Neuronal stem cell (in vitro differentiated cells): Measurements from ENCODE around the gene MRM2.
A peak's percentile ranks its signal among the peaks of the same experiment; 100 is the strongest.

ENCODE experiments used
- DNase-seq: peaks from one replicate; pipeline ENCODE4 v3.0.0-alpha.2; 2013; ENCODE audit warnings: low spot score
- H2AFZ ChIP-seq: one replicate; pipeline ENCODE4 v1.6.1; 2013; ENCODE audit warnings: mild to moderate bottlenecking, low read length, inconsistent platforms
- H2AK5ac ChIP-seq: 2 replicates; pipeline ENCODE4 v1.6.1; 2013; ENCODE audit warnings: low read depth, mild to moderate bottlenecking, inconsistent platforms, low read length, moderate library complexity, mixed read lengths
- H2BK120ac ChIP-seq: 2 replicates; pipeline ENCODE4 v1.6.1; 2013; ENCODE audit warnings: low read depth, mild to moderate bottlenecking, inconsistent platforms, low read length, moderate library complexity, mixed read lengths
- H2BK12ac ChIP-seq: one replicate; pipeline ENCODE4 v1.6.1; 2013; ENCODE audit warnings: low read length, inconsistent platforms
- H2BK15ac ChIP-seq: 2 replicates; pipeline ENCODE4 v1.6.1; 2013; ENCODE audit warnings: mild to moderate bottlenecking, low read length, inconsistent platforms, mixed read lengths
- H2BK5ac ChIP-seq: one replicate; pipeline ENCODE4 v1.6.1; 2013; ENCODE audit warnings: inconsistent platforms, mild to moderate bottlenecking, low read length, moderate library complexity
- H3K14ac ChIP-seq: one replicate; pipeline ENCODE4 v1.6.1; 2013; ENCODE audit warnings: low read length, inconsistent platforms
- H3K18ac ChIP-seq: 2 replicates; pipeline ENCODE4 v1.6.1; 2013; ENCODE audit warnings: low read length, inconsistent platforms
- H3K23ac ChIP-seq: 2 replicates; pipeline ENCODE4 v1.6.1; 2013; ENCODE audit warnings: low read depth, mild to moderate bottlenecking, mixed read lengths, low read length, inconsistent platforms; ENCODE audit not compliant: poor library complexity
- H3K27ac ChIP-seq: replicated peaks from 3 replicates; pipeline ENCODE4 v1.5.1; 2013; ENCODE audit warnings: low read length, inconsistent platforms
- H3K27me3 ChIP-seq, 3 experiments: 2 replicates each; pipeline ENCODE4 v1.6.1; 2013; ENCODE audit warnings: low read length in 3 of 3, mild to moderate bottlenecking in 2 of 3, inconsistent platforms in 1 of 3, low read depth in 1 of 3, mixed read lengths in 1 of 3, moderate library complexity in 1 of 3; ENCODE audit not compliant: control insufficient read depth in 3 of 3, insufficient read depth in 3 of 3
- H3K36me3 ChIP-seq, 2 donors: replicated peaks in 1 of 2; 2 replicates each; pipeline ENCODE4 v1.6.1; 2013; ENCODE audit warnings: low read length in 2 of 2; ENCODE audit not compliant: control insufficient read depth in 2 of 2, insufficient read depth in 2 of 2
- H3K4ac ChIP-seq: 2 replicates; pipeline ENCODE4 v1.6.1; 2013; ENCODE audit warnings: inconsistent platforms, mild to moderate bottlenecking, low read length, moderate library complexity
- H3K4me1 ChIP-seq, 2 donors: 1 replicate in 1 of 2; 2 replicates in 1 of 2; pipeline ENCODE4 v1.6.1; 2013; ENCODE audit warnings: low read length in 2 of 2, low read depth in 1 of 2; ENCODE audit not compliant: control insufficient read depth in 2 of 2, insufficient read depth in 1 of 2
- H3K4me2 ChIP-seq: one replicate; pipeline ENCODE4 v1.6.1; 2013; ENCODE audit warnings: mild to moderate bottlenecking, low read length, inconsistent platforms; ENCODE audit not compliant: insufficient read depth, poor library complexity, severe bottlenecking
- H3K4me3 ChIP-seq, 2 donors: 2 replicates each; pipeline ENCODE4 v1.5.1; 2013; ENCODE audit warnings: low read length in 2 of 2, mild to moderate bottlenecking in 2 of 2, inconsistent platforms in 1 of 2, moderate library complexity in 1 of 2
- H3K79me1 ChIP-seq: one replicate; pipeline ENCODE4 v1.6.1; 2013; ENCODE audit warnings: low read depth, mild to moderate bottlenecking, inconsistent platforms, low read length, moderate library complexity
- H3K9ac ChIP-seq: one replicate; pipeline ENCODE4 v1.6.1; 2013; ENCODE audit warnings: mild to moderate bottlenecking, low read depth, low read length, inconsistent platforms; ENCODE audit not compliant: poor library complexity
- H3K9me3 ChIP-seq, 2 donors: replicated peaks in 1 of 2; 2 replicates each; pipeline versions ENCODE3 to v1.6.1; 2013; ENCODE audit warnings: low read length in 2 of 2, mild to moderate bottlenecking in 2 of 2, inconsistent platforms in 1 of 2, low read depth in 1 of 2, mixed read lengths in 1 of 2, moderate library complexity in 1 of 2; ENCODE audit not compliant: control insufficient read depth in 2 of 2, insufficient read depth in 1 of 2
- H4K8ac ChIP-seq: one replicate; pipeline ENCODE4 v1.6.1; 2013; ENCODE audit warnings: low read depth, mild to moderate bottlenecking, inconsistent platforms, low read length, moderate library complexity
- H4K91ac ChIP-seq: one replicate; pipeline ENCODE4 v1.6.1; 2013; ENCODE audit warnings: low read length, low read depth, mild to moderate bottlenecking, inconsistent platforms; ENCODE audit not compliant: poor library complexity
- WGBS, 2 donors: extraction: QIAGEN DNeasy Blood & Tissue Kit; methylation state at CpG; one replicate each; pipeline ENCODE4 v1.1.7; 2013; ENCODE audit warnings: missing lambda C conversion rate in 2 of 2, mixed read lengths in 1 of 2; ENCODE audit not compliant: insufficient read length in 2 of 2, insufficient replicate concordance in 1 of 2; ENCODE audit errors: extremely low coverage in 2 of 2; 5-methylcytosine and 5-hydroxymethylcytosine counted together

The MRM2 gene

GRCh38 chr7:2288503-2288902 lies 46.5 kb upstream of the MRM2 start:
- no CpG with 5 or more reads among the region's 8 CpGs for WGBS, 2 donors
- Histone ChIP-seq H3K4me2 (no peak overlapping the region), H2BK15ac (no peak overlapping the region), H3K4ac (no peak overlapping the region), H2BK5ac (no peak overlapping the region), H3K27me3 (no peaks in the 10 kb centered on the region), H4K91ac (no peak overlapping the region), H3K36me3 (peaks cover 0 to 3% of the 10 kb centered on the region in 2 donors), H3K14ac (no peak overlapping the region), H3K4me3 (no peak overlapping the region), H3K9me3 (no peaks in the 10 kb centered on the region), H4K8ac (no peak overlapping the region), H2BK120ac (no peak overlapping the region), H2AK5ac (no peak overlapping the region), H3K23ac (no peak overlapping the region), H3K27ac (no peak overlapping the region), H3K9ac (no peak overlapping the region), H3K4me1 (no peaks in the 10 kb centered on the region), H3K18ac (no peak overlapping the region), H2BK12ac (no peak overlapping the region), H2AFZ (no peak overlapping the region), H3K79me1 (peaks cover 7% of the 10 kb centered on the region)
- DNase-seq: no peak

DNA sequence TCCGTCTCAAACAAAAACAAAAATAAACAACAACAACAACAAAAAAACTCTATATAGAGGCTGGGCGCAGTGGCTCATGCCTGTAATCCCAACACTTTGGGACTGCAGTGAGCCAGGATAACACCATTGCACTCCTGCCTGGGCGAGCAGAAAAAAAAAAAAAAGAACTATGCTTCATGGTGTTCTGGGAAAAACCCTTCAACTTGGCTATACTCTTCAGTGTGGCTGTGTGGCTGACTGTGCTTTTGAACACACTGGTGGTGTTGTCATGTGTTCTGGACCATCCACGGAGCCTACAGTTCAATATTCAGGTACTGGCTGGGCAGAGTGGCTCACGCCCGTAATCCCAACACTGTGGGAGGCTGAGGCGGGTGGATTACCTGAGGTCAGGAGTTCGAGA lies 45.7 kb upstream of the MRM2 start:
- H3K4me3 ChIP-seq: no peak overlapping the region
- no peak overlapping the region for H3K9ac ChIP-seq
- H3K9me3 ChIP-seq: no peaks in the 10 kb centered on the region
- no peak overlapping the region for H2BK15ac ChIP-seq
- no peaks in the 10 kb centered on the region for H3K4me1 ChIP-seq
- H3K27ac ChIP-seq: no peak overlapping the region
- H3K79me1 ChIP-seq: peaks cover 7% of the 10 kb centered on the region
- H2BK120ac ChIP-seq: no peak overlapping the region
- H3K23ac ChIP-seq: no peak overlapping the region
- no peak overlapping the region for H4K8ac ChIP-seq
- no peak overlapping the region for H2BK5ac ChIP-seq
- peaks cover 0 to 3% of the 10 kb centered on the region in 2 donors for H3K36me3 ChIP-seq
- H3K18ac ChIP-seq: no peak overlapping the region
- no peak overlapping the region for H3K4me2 ChIP-seq
- H3K4ac ChIP-seq: no peak overlapping the region
- H3K14ac ChIP-seq: no peak overlapping the region
- H4K91ac ChIP-seq: no peak overlapping the region
- no peak overlapping the region for H2AK5ac ChIP-seq
- no peak overlapping the region for H2BK12ac ChIP-seq
- no CpG with 5 or more reads among the region's 8 CpGs for WGBS, 2 donors
- no peaks in the 10 kb centered on the region for H3K27me3 ChIP-seq
- no peak for DNase-seq
- H2AFZ ChIP-seq: no peak overlapping the region

GRCh38 chr7:2283074-2283473 lies 41.1 kb upstream of the MRM2 start:
- Histone ChIP-seq H3K27me3 (no peaks in the 10 kb centered on the region), H3K9me3 (no peaks in the 10 kb centered on the region), H3K9ac (no peak overlapping the region), H3K27ac (no peak overlapping the region), H3K4me2 (no peak overlapping the region), H2BK12ac (peak overlapping the region; percentile 22), H3K4ac (peak overlapping the region; percentile 76), H2BK15ac (no peak overlapping the region), H3K18ac (peak overlapping the region; percentile 80), H2BK120ac (peak overlapping the region; percentile 72), H3K4me1 (peaks cover 9 to 10% of the 10 kb centered on the region in 2 donors), H3K14ac (peak overlapping the region; percentile 82), H4K91ac (no peak overlapping the region), H2AFZ (no peak overlapping the region), H3K4me3 (no peak overlapping the region), H3K23ac (peak overlapping the region; percentile 65), H4K8ac (peak overlapping the region; percentile 17), H2AK5ac (peak overlapping the region; percentile 70), H2BK5ac (no peak overlapping the region), H3K79me1 (peaks cover 3% of the 10 kb centered on the region), H3K36me3 (peaks cover 0 to 1% of the 10 kb centered on the region in 2 donors)
- DNase-seq: no peak
- no CpG with 5 or more reads among the region's 20 CpGs for WGBS, 2 donors

- peak overlapping the region; percentile 65 for H4K8ac ChIP-seq
- H2BK120ac ChIP-seq: no peak overlapping the region
- no peak overlapping the region for H2AFZ ChIP-seq
- H3K4me1 ChIP-seq: peaks cover 9 to 10% of the 10 kb centered on the region in 2 donors
- H3K14ac ChIP-seq: no peak overlapping the region
- H3K4me2 ChIP-seq: no peak overlapping the region
- H3K4me3 ChIP-seq: no peak overlapping the region
- no peaks in the 10 kb centered on the region for H3K27me3 ChIP-seq
- no peak overlapping the region for H4K91ac ChIP-seq
- no peak overlapping the region for H3K27ac ChIP-seq
- no peak for DNase-seq
- H3K9ac ChIP-seq: no peak overlapping the region
- H3K79me1 ChIP-seq: peaks cover 6% of the 10 kb centered on the region
- H3K36me3 ChIP-seq: peaks cover 2 to 6% of the 10 kb centered on the region in 2 donors
- no peak overlapping the region for H2BK12ac ChIP-seq
- WGBS, 2 donors: no CpG with 5 or more reads among the region's 14 CpGs
- H2BK5ac ChIP-seq: no peak overlapping the region
- peaks cover 0 to 1% of the 10 kb centered on the region in 2 donors for H3K9me3 ChIP-seq
- H3K18ac ChIP-seq: no peak overlapping the region
- peak overlapping the region; percentile 91 for H3K23ac ChIP-seq
- H2AK5ac ChIP-seq: no peak overlapping the region
- H2BK15ac ChIP-seq: no peak overlapping the region
- no peak overlapping the region for H3K4ac ChIP-seq
These were observed 40.3 kb upstream of the MRM2 start for GRCh38 chr7:2282185-2282751.
